ENCODE results near the gene STKLD1. TPM values are rescaled to one million over a fixed set of nuclear protein-coding genes. Genes with fewer than 3 reads are reported as not detected.

STKLD1 gene
- total RNA-seq, 2 donors from 2014 or later, result 0.95 TPM; not detected in 1

GRCh38 chr9:133369422-133369821 is 6.7 kb upstream of the STKLD1 start:
- Mint-ChIP-seq H3K4me1 (peaks cover 37% of the 10 kb centered on the region), H3K9me3 (no peaks in the 10 kb centered on the region), H3K36me3 (ENCODE audit: low read depth) (peaks cover 57% of the 10 kb centered on the region), H3K27me3 (ENCODE audit: insufficient read depth) (no peaks in the 10 kb centered on the region), H3K27ac (peak overlapping the region; percentile 69), H3K4me3 (no peak overlapping the region)
- Histone ChIP-seq H3K9me3 (ENCODE audit: control insufficient read depth, low read length) (no peaks in the 10 kb centered on the region), H3K9ac (ENCODE audit: extremely low read depth, low read length, poor library complexity, severe bottlenecking) (no peak overlapping the region), H3K27ac (ENCODE audit: low read depth, low read length) (no peak overlapping the region), H3K36me3 (ENCODE audit: control insufficient read depth, insufficient read depth, low read length) (peaks cover 82% of the 10 kb centered on the region), H3K27me3 (ENCODE audit: control insufficient read depth, insufficient read depth, low read length, poor library complexity, severe bottlenecking) (no peaks in the 10 kb centered on the region), H3K4me1 (ENCODE audit: control insufficient read depth, insufficient read depth, low read length) (peaks cover 18% of the 10 kb centered on the region), H3K4me3 (ENCODE audit: low read length) (no peak overlapping the region)
- WGBS, 2 experiments (ENCODE audit: insufficient coverage in 1 of 2, insufficient read length in 1 of 2), result 81 to 86% methylated on average over 5 to 6 of the region's 6 CpGs
- no peak for TF ChIP-seq CTCF (conservative IDR thresholded peaks at IDR 0.05)
- DNase-seq, result no peak

- DNase-seq, result no peak
- H3K36me3 ChIP-seq (ENCODE audit: control insufficient read depth, insufficient read depth, low read length), result peaks cover 79% of the 10 kb centered on the region
- Mint-ChIP-seq H3K27me3 (ENCODE audit: insufficient read depth) (no peaks in the 10 kb centered on the region), H3K4me3 (no peak overlapping the region), H3K4me1 (peaks cover 41% of the 10 kb centered on the region), H3K27ac (peak overlapping the region; percentile 34), H3K36me3 (ENCODE audit: low read depth) (peaks cover 54% of the 10 kb centered on the region), H3K9me3 (no peaks in the 10 kb centered on the region)
- H3K9ac ChIP-seq (ENCODE audit: extremely low read depth, low read length, poor library complexity, severe bottlenecking), result no peak overlapping the region
- TF ChIP-seq CTCF (conservative IDR thresholded peaks at IDR 0.05), result no peak
- 86 to 89% methylated on average over 6 to 7 of the region's 7 CpGs for WGBS, 2 experiments (ENCODE audit: insufficient coverage in 1 of 2, insufficient read length in 1 of 2)
- no peaks in the 10 kb centered on the region for H3K27me3 ChIP-seq (ENCODE audit: control insufficient read depth, insufficient read depth, low read length, poor library complexity, severe bottlenecking)
- no peak overlapping the region for H3K4me3 ChIP-seq (ENCODE audit: low read length)
- no peak overlapping the region for H3K27ac ChIP-seq (ENCODE audit: low read depth, low read length)
- H3K4me1 ChIP-seq (ENCODE audit: control insufficient read depth, insufficient read depth, low read length), result peaks cover 18% of the 10 kb centered on the region
- H3K9me3 ChIP-seq (ENCODE audit: control insufficient read depth, low read length), result no peaks in the 10 kb centered on the region
Measured at GRCh38 chr9:133369933-133370332, 6.2 kb upstream of the STKLD1 start.

GRCh38 chr9:133370685-133371084 is 5.5 kb upstream of the STKLD1 start:
- no peaks in the 10 kb centered on the region for H3K9me3 ChIP-seq (ENCODE audit: control insufficient read depth, low read length)
- H3K4me3 ChIP-seq (ENCODE audit: low read length), result no peak overlapping the region
- 91 to 93% methylated on average over 9 of the region's 9 CpGs for WGBS, 2 experiments (ENCODE audit: insufficient coverage in 1 of 2, insufficient read length in 1 of 2)
- DNase-seq, result no peak
- H3K27me3 Mint-ChIP-seq (ENCODE audit: insufficient read depth), result no peaks in the 10 kb centered on the region
- peaks cover 71% of the 10 kb centered on the region for H3K36me3 ChIP-seq (ENCODE audit: control insufficient read depth, insufficient read depth, low read length)
- H3K36me3 Mint-ChIP-seq (ENCODE audit: low read depth), result peaks cover 47% of the 10 kb centered on the region
- no peak overlapping the region for H3K4me3 Mint-ChIP-seq
- no peak overlapping the region for H3K9ac ChIP-seq (ENCODE audit: extremely low read depth, low read length, poor library complexity, severe bottlenecking)
- peak overlapping the region; percentile 16 for H3K27ac Mint-ChIP-seq
- H3K9me3 Mint-ChIP-seq, result no peaks in the 10 kb centered on the region
- H3K4me1 ChIP-seq (ENCODE audit: control insufficient read depth, insufficient read depth, low read length), result peaks cover 18% of the 10 kb centered on the region
- no peak overlapping the region for H3K27ac ChIP-seq (ENCODE audit: low read depth, low read length)
- TF ChIP-seq CTCF (conservative IDR thresholded peaks at IDR 0.05), result no peak
- H3K4me1 Mint-ChIP-seq, result peaks cover 43% of the 10 kb centered on the region
- no peaks in the 10 kb centered on the region for H3K27me3 ChIP-seq (ENCODE audit: control insufficient read depth, insufficient read depth, low read length, poor library complexity, severe bottlenecking)
